Immature natural killer cell (primary cell): ENCODE measurements around the gene HSFX1. TPM values are rescaled to one million over a fixed set of nuclear protein-coding genes. Genes with fewer than 3 reads are reported as not detected.

Experiments used
- polyA plus RNA-seq, 3 donors: library from polyadenylated mRNA; unstranded; fragments of 300-500 nt; fragmentation: Illumina TruSeq; gene quantifications; one replicate each; pipeline ENCODE4 v1.2.3, GENCODE V29; 2021

The HSFX1 gene
- polyA plus RNA-seq, 3 donors from 2014 or later, result 0.26 TPM; not detected in 2

Other genes with a start within 250 kb of the HSFX1 start
- gene EOLA1, start 233.1 kb upstream of the HSFX1 start, polyA plus RNA-seq, result 10 to 100 TPM; 39.9 to 58.6 (median 45.7) TPM
- gene HSFX3, start 224.1 kb upstream of the HSFX1 start, polyA plus RNA-seq, result not detected
- gene MAGEA9B, start 186.6 kb upstream of the HSFX1 start, polyA plus RNA-seq, result not detected
- not detected for gene HSFX2, start 178.8 kb upstream of the HSFX1 start, polyA plus RNA-seq
- gene TMEM185A, start 142.3 kb upstream of the HSFX1 start, polyA plus RNA-seq, result 10 to 100 TPM; 24.3 to 40.8 (median 27.3) TPM
- gene MAGEA11, start 62.0 kb upstream of the HSFX1 start, polyA plus RNA-seq, result not detected
- gene MAGEA9, start 7.9 kb downstream of the HSFX1 start, polyA plus RNA-seq, result not detected
- gene MAGEA8, start 107.1 kb downstream of the HSFX1 start, polyA plus RNA-seq, result not detected
- gene HSFX4, start 155.5 kb downstream of the HSFX1 start, polyA plus RNA-seq, result not detected
- gene EOLA2, start 164.4 kb downstream of the HSFX1 start, polyA plus RNA-seq, result 10 to 100 TPM; 38.6 to 65.1 (median 51.5) TPM